SHP77 treated with DMSO at 0.1 percent for 48 hours (cell line): ENCODE measurements around the gene EFR3B.
"Not testable (repeated sequence)": the region's sequence is repeated elsewhere in the genome, so short reads cannot be mapped to it uniquely, and the experiment has no call there.

ENCODE experiments used
- DNase-seq: peaks from one replicate; lab custom pipeline; 2025; lab: John Stamatoyannopoulos, UW

The EFR3B gene

GRCh38 chr2:25105336-25106085 is 63.6 kb downstream of the EFR3B start:
- DNase-seq, result peak; percentile 38

GRCh38 chr2:25109822-25110221 is 67.9 kb downstream of the EFR3B start:
- no peak for DNase-seq

- DNase-seq, result no peak
These were observed 70.2 kb downstream of the EFR3B start for GRCh38 chr2:25112113-25112512.

GRCh38 chr2:25115249-25115883 is 73.5 kb downstream of the EFR3B start:
- DNase-seq, result no peak

- no peak for DNase-seq
These were observed 74.0 kb downstream of the EFR3B start for GRCh38 chr2:25115902-25116301.

- DNase-seq, result no peak
These were observed 75.1 kb downstream of the EFR3B start for GRCh38 chr2:25116956-25117355.

GRCh38 chr2:25119263-25119662 is 77.4 kb downstream of the EFR3B start:
- DNase-seq, result no peak

- no peak for DNase-seq
These were observed 80.5 kb downstream of the EFR3B start for GRCh38 chr2:25122367-25122766.

GRCh38 chr2:25123682-25124081 is 81.8 kb downstream of the EFR3B start:
- no peak for DNase-seq

GRCh38 chr2:25125189-25125588 is 83.3 kb downstream of the EFR3B start:
- no peak for DNase-seq

GRCh38 chr2:25125976-25126375 is 84.1 kb downstream of the EFR3B start:
- no peak for DNase-seq

GRCh38 chr2:25127071-25127470 is 85.2 kb downstream of the EFR3B start:
- DNase-seq, result not testable (repeated sequence)

GRCh38 chr2:25127646-25128045 is 85.8 kb downstream of the EFR3B start:
- DNase-seq, result no peak

GRCh38 chr2:25129901-25130520 is 88.1 kb downstream of the EFR3B start:
- no peak for DNase-seq

GRCh38 chr2:25131253-25131566 is 89.3 kb downstream of the EFR3B start:
- no peak for DNase-seq

GRCh38 chr2:25131567-25132298 is 89.9 kb downstream of the EFR3B start:
- DNase-seq, result no peak

- no peak for DNase-seq
These were observed 90.4 kb downstream of the EFR3B start for GRCh38 chr2:25132299-25132635.

GRCh38 chr2:25132693-25133092 is 90.8 kb downstream of the EFR3B start:
- no peak for DNase-seq

- not testable (repeated sequence) for DNase-seq
These were observed 98.7 kb downstream of the EFR3B start for GRCh38 chr2:25140535-25140934.

GRCh38 chr2:25141120-25141519 is 99.2 kb downstream of the EFR3B start:
- DNase-seq, result no peak

- no peak for DNase-seq
These were observed 103.9 kb downstream of the EFR3B start for GRCh38 chr2:25145803-25146202.

- no peak for DNase-seq
These were observed 105.0 kb downstream of the EFR3B start for GRCh38 chr2:25146896-25147295.

- no peak for DNase-seq
These were observed 107.8 kb downstream of the EFR3B start for GRCh38 chr2:25149646-25150045.
